Activated gamma-delta T cell (primary cell): ENCODE results near the gene ACAD11.

Source experiments
- DNase-seq: peaks from one replicate; lab custom pipeline; 2025; lab: John Stamatoyannopoulos, UW

ACAD11 gene

GRCh38 chr3:132509506-132509905 is 150.1 kb downstream of the ACAD11 start:
- no peak for DNase-seq

DNA sequence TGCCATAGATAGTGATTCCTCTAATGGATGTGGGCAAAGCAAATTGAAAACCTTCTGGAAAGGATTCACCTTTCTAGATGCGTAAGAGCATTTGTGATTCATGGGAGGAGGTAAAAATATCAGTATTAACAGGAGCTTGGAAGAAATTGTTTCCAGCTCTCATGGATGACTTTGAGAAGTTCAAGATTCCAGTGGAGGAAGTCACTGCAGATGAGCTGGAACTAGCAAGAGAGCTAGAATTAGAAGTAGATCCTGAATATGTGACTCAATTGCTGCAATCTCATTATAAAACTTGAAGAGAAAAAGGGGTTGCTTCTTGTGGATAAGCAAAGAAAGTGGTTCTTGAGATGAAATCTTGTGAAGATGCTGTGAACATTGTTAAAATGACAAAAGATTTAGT is 150.5 kb downstream of the ACAD11 start:
- no peak for DNase-seq
